ENCODE results near the gene FOLR1.
"Not testable (repeated sequence)": the region's sequence is repeated elsewhere in the genome, so short reads cannot be mapped to it uniquely, and the experiment has no call there.

FOLR1 gene

DNA sequence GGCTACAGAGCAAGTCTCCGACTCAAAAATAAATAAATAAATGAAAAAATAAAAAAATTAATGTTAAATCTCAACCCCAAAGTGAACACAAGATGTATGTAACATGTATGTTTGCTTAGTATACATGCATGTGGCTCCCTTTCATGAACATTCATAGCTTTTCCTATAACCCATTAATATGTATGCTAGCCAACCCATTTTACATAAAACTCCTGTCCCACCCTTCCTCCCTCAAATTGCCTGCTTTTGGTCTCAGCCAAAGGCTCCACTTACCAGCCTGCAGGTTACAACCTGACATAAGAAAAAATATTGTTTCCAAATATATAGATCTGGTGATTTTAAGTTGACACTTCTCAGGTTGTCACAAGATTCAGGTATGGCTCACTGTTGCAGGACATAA, 3.7 kb upstream of the FOLR1 start:
- no peak for DNase-seq (ENCODE audit: low read depth)
- no peak overlapping the region for H3K4me3 ChIP-seq (ENCODE audit: low read length)
- H3K27me3 ChIP-seq (replicated peaks; ENCODE audit: control insufficient read depth, insufficient read depth, low read length), result peaks cover 4% of the 10 kb centered on the region
- no peaks in the 10 kb centered on the region for H3K4me1 ChIP-seq (ENCODE audit: control insufficient read depth, insufficient read depth, low read length)
- no peak overlapping the region for H3K9ac ChIP-seq (ENCODE audit: low read length)
- no peaks in the 10 kb centered on the region for H3K36me3 ChIP-seq (ENCODE audit: control insufficient read depth, insufficient read depth, low read length, severe bottlenecking)
- no peaks in the 10 kb centered on the region for H3K9me3 ChIP-seq (ENCODE audit: control insufficient read depth, low read length)

DNA sequence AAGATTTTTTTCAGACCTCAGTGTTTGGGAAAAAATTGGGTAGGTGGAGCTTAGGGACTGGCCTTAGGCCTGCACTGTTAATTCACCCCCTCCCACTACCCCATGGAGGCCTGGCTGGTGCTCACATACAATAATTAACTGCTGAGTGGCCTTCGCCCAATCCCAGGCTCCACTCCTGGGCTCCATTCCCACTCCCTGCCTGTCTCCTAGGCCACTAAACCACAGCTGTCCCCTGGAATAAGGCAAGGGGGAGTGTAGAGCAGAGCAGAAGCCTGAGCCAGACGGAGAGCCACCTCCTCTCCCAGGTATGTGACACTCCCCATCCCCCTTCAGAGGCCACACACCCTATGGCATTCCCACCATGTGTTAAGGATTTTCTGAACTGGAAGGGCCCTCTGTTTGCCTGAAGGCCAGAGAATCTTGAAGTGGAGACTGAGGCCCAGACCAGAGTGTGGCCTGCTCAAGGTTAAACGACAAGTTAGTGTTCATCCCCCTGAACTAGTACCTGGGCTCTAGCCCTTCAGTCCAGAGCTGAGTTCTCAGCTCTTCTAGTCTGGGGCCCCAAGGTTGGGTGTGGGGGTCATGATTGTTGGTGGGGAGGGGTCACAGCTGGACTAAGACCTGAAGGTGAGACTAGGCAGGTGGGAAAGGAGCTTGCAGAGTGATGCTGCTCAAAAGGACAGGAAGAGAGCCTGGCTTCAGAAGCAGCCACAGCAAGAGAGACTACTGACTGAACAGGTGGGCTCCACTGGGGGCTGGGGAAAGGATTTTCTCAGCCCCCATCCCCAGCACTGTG, 2.3 kb upstream of the FOLR1 start:
- H3K4me1 ChIP-seq (ENCODE audit: control insufficient read depth, insufficient read depth, low read length), result no peaks in the 10 kb centered on the region
- H3K9ac ChIP-seq (ENCODE audit: low read length), result no peak overlapping the region
- peaks cover 4% of the 10 kb centered on the region for H3K27me3 ChIP-seq (replicated peaks; ENCODE audit: control insufficient read depth, insufficient read depth, low read length)
- DNase-seq (ENCODE audit: low read depth), result no peak
- no peaks in the 10 kb centered on the region for H3K9me3 ChIP-seq (ENCODE audit: control insufficient read depth, low read length)
- H3K4me3 ChIP-seq (ENCODE audit: low read length), result no peak overlapping the region
- H3K36me3 ChIP-seq (ENCODE audit: control insufficient read depth, insufficient read depth, low read length, severe bottlenecking), result no peaks in the 10 kb centered on the region

DNA sequence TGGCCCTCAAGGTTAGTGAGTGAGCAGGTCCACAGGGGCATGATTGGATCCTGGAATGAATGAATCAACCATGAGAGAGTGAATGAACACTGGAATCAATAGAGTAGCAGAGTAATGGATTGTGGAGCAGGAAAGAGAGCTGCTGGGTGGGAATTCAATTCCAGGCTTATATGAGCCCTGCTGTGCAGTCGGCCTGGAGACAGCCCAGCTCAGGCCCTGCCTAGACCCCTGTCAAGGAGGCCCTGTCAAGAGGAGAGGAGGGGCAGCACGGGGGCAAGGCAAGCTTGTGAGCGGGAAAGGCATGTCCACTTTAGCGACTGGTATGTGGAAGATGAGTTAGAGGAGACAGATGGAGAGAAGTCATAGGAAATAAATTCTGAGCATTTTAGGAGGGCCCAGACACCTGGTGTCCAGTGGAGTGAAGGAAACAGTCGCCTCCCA, 1.3 kb upstream of the FOLR1 start:
- Histone ChIP-seq H3K4me3 (ENCODE audit: low read length) (no peak overlapping the region), H3K9me3 (ENCODE audit: control insufficient read depth, low read length) (no peaks in the 10 kb centered on the region), H3K27me3 (replicated peaks; ENCODE audit: control insufficient read depth, insufficient read depth, low read length) (peaks cover 9% of the 10 kb centered on the region), H3K4me1 (ENCODE audit: control insufficient read depth, insufficient read depth, low read length) (no peaks in the 10 kb centered on the region), H3K36me3 (ENCODE audit: control insufficient read depth, insufficient read depth, low read length, severe bottlenecking) (no peaks in the 10 kb centered on the region), H3K9ac (ENCODE audit: low read length) (no peak overlapping the region)
- no peak for DNase-seq (ENCODE audit: low read depth)

DNA sequence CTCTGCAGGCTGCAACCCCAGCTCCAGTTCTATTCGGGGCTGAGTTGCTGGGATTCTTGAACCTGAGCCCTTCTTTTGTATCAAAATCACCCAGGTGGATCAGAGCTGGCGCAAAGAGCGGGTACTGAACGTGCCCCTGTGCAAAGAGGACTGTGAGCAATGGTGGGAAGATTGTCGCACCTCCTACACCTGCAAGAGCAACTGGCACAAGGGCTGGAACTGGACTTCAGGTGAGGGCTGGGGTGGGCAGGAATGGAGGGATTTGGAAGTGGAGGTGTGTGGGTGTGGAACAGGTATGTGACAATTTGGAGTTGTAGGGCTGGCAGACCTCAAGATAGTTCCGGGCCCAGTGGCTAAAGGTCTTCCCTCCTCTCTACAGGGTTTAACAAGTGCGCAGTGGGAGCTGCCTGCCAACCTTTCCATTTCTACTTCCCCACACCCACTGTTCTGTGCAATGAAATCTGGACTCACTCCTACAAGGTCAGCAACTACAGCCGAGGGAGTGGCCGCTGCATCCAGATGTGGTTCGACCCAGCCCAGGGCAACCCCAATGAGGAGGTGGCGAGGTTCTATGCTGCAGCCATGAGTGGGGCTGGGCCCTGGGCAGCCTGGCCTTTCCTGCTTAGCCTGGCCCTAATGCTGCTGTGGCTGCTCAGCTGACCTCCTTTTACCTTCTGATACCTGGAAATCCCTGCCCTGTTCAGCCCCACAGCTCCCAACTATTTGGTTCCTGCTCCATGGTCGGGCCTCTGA, 3.8 kb downstream of the FOLR1 start:
- Histone ChIP-seq H3K9ac (ENCODE audit: low read length) (no peak overlapping the region), H3K4me1 (ENCODE audit: control insufficient read depth, insufficient read depth, low read length) (peaks cover 3% of the 10 kb centered on the region), H3K27me3 (replicated peaks; ENCODE audit: control insufficient read depth, insufficient read depth, low read length) (peaks cover 5% of the 10 kb centered on the region), H3K4me3 (ENCODE audit: low read length) (no peak overlapping the region), H3K9me3 (ENCODE audit: control insufficient read depth, low read length) (no peaks in the 10 kb centered on the region), H3K36me3 (ENCODE audit: control insufficient read depth, insufficient read depth, low read length, severe bottlenecking) (no peaks in the 10 kb centered on the region)
- no peak for DNase-seq (ENCODE audit: low read depth)

DNA sequence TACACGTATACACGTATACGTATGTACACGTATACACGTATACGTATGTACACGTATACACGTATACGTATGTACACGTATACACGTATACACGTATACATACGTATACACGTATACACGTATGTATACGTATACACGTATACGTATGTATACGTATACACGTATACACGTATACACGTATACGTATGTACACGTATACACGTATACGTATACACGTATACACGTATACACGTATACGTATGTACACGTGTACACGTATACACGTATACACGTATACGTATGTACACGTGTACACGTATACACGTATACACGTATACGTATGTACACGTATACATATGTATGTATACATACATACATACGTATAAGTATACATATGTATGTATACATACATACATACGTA, 9.5 kb downstream of the FOLR1 start:
- not testable (repeated sequence) for H3K27me3 ChIP-seq (replicated peaks; ENCODE audit: control insufficient read depth, insufficient read depth, low read length); H3K9me3 ChIP-seq (ENCODE audit: control insufficient read depth, low read length); H3K4me3 ChIP-seq (ENCODE audit: low read length); DNase-seq (ENCODE audit: low read depth); H3K9ac ChIP-seq (ENCODE audit: low read length); H3K4me1 ChIP-seq (ENCODE audit: control insufficient read depth, insufficient read depth, low read length); H3K36me3 ChIP-seq (ENCODE audit: control insufficient read depth, insufficient read depth, low read length, severe bottlenecking)

DNA sequence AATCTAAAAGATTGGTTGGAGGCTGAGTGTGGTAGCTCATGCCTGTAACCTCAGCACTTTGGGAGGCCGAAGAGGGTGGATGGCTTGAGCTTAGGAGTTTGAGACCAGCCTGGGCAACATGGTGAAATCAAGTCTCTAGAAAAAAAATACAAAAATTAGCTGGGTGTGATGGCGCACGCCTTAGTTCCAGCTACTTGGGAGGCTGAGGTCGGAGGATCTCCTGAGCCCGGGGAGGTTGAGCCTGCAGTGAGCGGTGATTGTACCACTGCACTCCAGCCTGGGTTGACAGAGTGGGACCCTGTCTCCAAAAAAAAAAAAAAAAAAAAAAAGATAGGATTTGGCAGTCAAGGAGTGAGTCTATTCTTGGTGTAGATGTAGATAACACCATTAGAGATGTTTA, 10.6 kb downstream of the FOLR1 start:
- Histone ChIP-seq H3K9me3 (ENCODE audit: control insufficient read depth, low read length) (no peaks in the 10 kb centered on the region), H3K36me3 (ENCODE audit: control insufficient read depth, insufficient read depth, low read length, severe bottlenecking) (no peaks in the 10 kb centered on the region), H3K4me3 (ENCODE audit: low read length) (no peak overlapping the region), H3K4me1 (ENCODE audit: control insufficient read depth, insufficient read depth, low read length) (peaks cover 3% of the 10 kb centered on the region), H3K9ac (ENCODE audit: low read length) (no peak overlapping the region), H3K27me3 (replicated peaks; ENCODE audit: control insufficient read depth, insufficient read depth, low read length) (peaks cover 3% of the 10 kb centered on the region)
- DNase-seq (ENCODE audit: low read depth), result no peak

DNA sequence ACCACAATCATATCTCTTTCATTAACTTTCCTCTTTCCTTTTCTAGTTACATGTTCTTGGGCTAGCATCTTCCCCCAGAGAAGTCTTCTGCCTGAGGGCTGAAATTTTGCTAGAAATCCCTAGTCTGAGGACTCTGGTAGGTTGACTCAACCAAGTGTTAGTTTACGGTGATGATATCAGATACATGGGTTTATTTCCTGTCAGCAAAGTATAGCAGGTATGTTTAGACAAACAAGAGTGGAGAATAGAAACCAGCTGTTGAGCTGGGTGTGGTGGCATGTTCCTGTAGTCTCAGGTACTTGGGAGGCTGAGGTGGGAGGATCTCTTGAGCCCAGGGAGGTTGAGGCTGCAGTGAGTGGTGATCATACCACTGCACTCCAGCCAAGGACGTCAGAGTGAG, 11.2 kb downstream of the FOLR1 start:
- Histone ChIP-seq H3K9me3 (ENCODE audit: control insufficient read depth, low read length) (no peaks in the 10 kb centered on the region), H3K36me3 (ENCODE audit: control insufficient read depth, insufficient read depth, low read length, severe bottlenecking) (no peaks in the 10 kb centered on the region), H3K9ac (ENCODE audit: low read length) (no peak overlapping the region), H3K4me3 (ENCODE audit: low read length) (no peak overlapping the region), H3K27me3 (replicated peaks; ENCODE audit: control insufficient read depth, insufficient read depth, low read length) (peaks cover 3% of the 10 kb centered on the region), H3K4me1 (ENCODE audit: control insufficient read depth, insufficient read depth, low read length) (peaks cover 3% of the 10 kb centered on the region)
- no peak for DNase-seq (ENCODE audit: low read depth)

DNA sequence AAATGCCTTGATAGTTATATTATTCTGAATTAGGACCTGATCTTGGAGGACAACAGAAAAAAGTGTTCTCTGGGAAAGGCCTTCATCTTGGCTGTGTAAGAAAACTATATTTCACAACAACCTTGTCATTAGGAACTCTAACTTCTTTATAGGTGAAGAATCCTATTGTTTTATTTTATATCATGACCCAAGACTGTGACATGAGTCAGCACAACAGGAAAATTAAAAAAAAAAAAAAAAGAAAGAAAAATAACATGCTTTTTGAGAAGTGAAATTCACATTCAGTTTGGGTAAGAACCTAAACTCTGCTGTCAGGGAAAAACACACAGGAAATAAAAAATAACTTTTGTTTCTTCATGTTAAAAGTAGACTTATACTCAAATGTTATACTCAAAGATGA, 12.9 kb downstream of the FOLR1 start:
- no peak overlapping the region for H3K9ac ChIP-seq (ENCODE audit: low read length)
- peaks cover 9% of the 10 kb centered on the region for H3K9me3 ChIP-seq (ENCODE audit: control insufficient read depth, low read length)
- no peak overlapping the region for H3K4me3 ChIP-seq (ENCODE audit: low read length)
- peaks cover 3% of the 10 kb centered on the region for H3K27me3 ChIP-seq (replicated peaks; ENCODE audit: control insufficient read depth, insufficient read depth, low read length)
- no peaks in the 10 kb centered on the region for H3K36me3 ChIP-seq (ENCODE audit: control insufficient read depth, insufficient read depth, low read length, severe bottlenecking)
- DNase-seq (ENCODE audit: low read depth), result no peak
- no peaks in the 10 kb centered on the region for H3K4me1 ChIP-seq (ENCODE audit: control insufficient read depth, insufficient read depth, low read length)

DNA sequence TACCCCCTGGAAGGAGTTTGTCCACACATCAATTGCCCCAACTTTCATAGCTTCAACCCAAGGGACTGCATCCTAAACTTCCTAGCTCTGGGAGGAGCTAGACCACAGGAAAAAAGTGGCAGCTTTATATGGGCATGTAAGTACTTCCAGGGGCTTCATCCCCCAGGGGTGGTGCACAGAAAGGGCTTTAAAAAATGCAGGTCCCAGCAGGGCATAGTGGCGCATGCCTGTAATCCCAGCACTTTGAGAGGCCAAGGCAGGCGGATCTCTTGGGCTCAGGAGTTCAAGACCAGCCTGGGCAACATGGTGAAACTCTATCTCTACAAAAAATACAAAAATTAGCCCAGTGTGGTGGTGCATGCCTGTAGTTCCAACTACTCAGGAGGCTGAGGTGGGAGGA, 14.9 kb downstream of the FOLR1 start:
- H3K36me3 ChIP-seq (ENCODE audit: control insufficient read depth, insufficient read depth, low read length, severe bottlenecking); H3K27me3 ChIP-seq (replicated peaks; ENCODE audit: control insufficient read depth, insufficient read depth, low read length); H3K4me1 ChIP-seq (ENCODE audit: control insufficient read depth, insufficient read depth, low read length); H3K9ac ChIP-seq (ENCODE audit: low read length); H3K4me3 ChIP-seq (ENCODE audit: low read length); DNase-seq (ENCODE audit: low read depth): not testable (repeated sequence)
- H3K9me3 ChIP-seq (ENCODE audit: control insufficient read depth, low read length), result peaks cover 14% of the 10 kb centered on the region

DNA sequence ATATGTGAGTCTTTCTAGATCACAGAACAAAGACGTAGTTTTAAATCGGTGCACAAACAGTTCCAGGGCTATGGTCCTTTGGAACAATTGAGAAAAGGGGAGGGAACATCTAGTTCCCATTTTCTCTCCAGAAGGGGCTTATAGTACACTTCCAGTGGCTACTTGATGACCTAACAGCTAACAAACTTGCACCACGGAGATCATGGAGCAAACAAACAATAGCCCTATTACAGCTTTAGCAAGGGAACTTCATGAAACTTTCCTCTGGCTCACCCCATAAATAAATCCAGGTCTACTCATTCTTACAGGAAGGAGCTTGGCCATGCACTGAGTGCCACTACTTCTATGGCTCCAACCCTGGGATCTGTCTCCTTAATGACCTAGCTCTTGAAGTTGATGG, 16.3 kb downstream of the FOLR1 start:
- H3K9me3 ChIP-seq (ENCODE audit: control insufficient read depth, low read length), result peaks cover 14% of the 10 kb centered on the region
- H3K4me3 ChIP-seq (ENCODE audit: low read length), result no peak overlapping the region
- DNase-seq (ENCODE audit: low read depth), result no peak
- no peaks in the 10 kb centered on the region for H3K4me1 ChIP-seq (ENCODE audit: control insufficient read depth, insufficient read depth, low read length)
- H3K27me3 ChIP-seq (replicated peaks; ENCODE audit: control insufficient read depth, insufficient read depth, low read length), result no peaks in the 10 kb centered on the region
- no peak overlapping the region for H3K9ac ChIP-seq (ENCODE audit: low read length)
- no peaks in the 10 kb centered on the region for H3K36me3 ChIP-seq (ENCODE audit: control insufficient read depth, insufficient read depth, low read length, severe bottlenecking)

DNA sequence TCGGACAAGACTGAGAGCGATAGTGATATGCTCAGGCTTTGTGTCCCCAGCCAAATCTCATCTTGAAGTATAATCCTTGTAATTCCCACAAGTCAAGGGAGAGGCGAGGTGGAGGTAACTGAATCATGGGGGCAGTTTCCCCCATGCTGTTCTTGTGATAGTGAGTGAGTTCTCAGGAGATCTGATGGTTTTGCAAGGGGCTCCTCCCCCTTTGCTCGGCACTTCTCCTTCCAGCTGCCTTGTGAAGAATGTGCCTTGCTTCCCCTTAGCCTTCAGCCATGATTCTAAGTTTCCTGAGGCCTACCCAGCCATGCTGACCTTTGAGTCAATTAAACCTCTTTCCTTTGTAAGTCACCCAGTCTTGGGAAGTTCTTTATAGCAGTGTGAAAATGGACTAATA, 17.2 kb downstream of the FOLR1 start:
- no peaks in the 10 kb centered on the region for H3K4me1 ChIP-seq (ENCODE audit: control insufficient read depth, insufficient read depth, low read length)
- no peak overlapping the region for H3K4me3 ChIP-seq (ENCODE audit: low read length)
- H3K9ac ChIP-seq (ENCODE audit: low read length), result no peak overlapping the region
- peaks cover 14% of the 10 kb centered on the region for H3K9me3 ChIP-seq (ENCODE audit: control insufficient read depth, low read length)
- H3K36me3 ChIP-seq (ENCODE audit: control insufficient read depth, insufficient read depth, low read length, severe bottlenecking), result no peaks in the 10 kb centered on the region
- no peak for DNase-seq (ENCODE audit: low read depth)
- H3K27me3 ChIP-seq (replicated peaks; ENCODE audit: control insufficient read depth, insufficient read depth, low read length), result no peaks in the 10 kb centered on the region

Measured in adipocyte (in vitro differentiated cells).